ENCODE measurements around the gene ABCC4.

- TF ChIP-seq ZNF596 (tag by site-specific recombination; IDR thresholded peaks at IDR 0.05) (no peak), ZNF140 (tag by site-specific recombination; IDR thresholded peaks at IDR 0.05) (no peak), ZNF350 (tag by site-specific recombination; IDR thresholded peaks at IDR 0.05) (no peak)
These were observed 43.2 kb downstream of the ABCC4 start for GRCh38 chr13:95258098-95258497.
